ENCODE results near the gene ZPR1.

- no peak for TF ChIP-seq POLR2A (IDR thresholded peaks at IDR 0.05)
- no peak for TF ChIP-seq CTCF (IDR thresholded peaks at IDR 0.05)
Measured at GRCh38 chr11:116793772-116794097, 5.9 kb upstream of the ZPR1 start.

Data from adrenal gland (tissue), 5 donors.